GM08714 (cell line): ENCODE measurements around the gene PACS2.
A peak's percentile ranks its signal among the peaks of the same experiment; 100 is the strongest.
"Not testable (repeated sequence)": the region's sequence is repeated elsewhere in the genome, so short reads cannot be mapped to it uniquely, and the experiment has no call there.

Experiments used
- H3K4me3 ChIP-seq: fragments of 200-500 bp; sonication (Bioruptor generic); 2 replicates; pipeline ENCODE4 v1.5.1; 2014; ENCODE audit warnings: mild to moderate bottlenecking, low read length, inconsistent platforms
- ZNF274 ChIP-seq: IDR thresholded peaks from 2 replicates; pipeline ENCODE4 v1.6.1; 2012; ENCODE audit warnings: mild to moderate bottlenecking, low read depth, low read length

PACS2 gene

DNA sequence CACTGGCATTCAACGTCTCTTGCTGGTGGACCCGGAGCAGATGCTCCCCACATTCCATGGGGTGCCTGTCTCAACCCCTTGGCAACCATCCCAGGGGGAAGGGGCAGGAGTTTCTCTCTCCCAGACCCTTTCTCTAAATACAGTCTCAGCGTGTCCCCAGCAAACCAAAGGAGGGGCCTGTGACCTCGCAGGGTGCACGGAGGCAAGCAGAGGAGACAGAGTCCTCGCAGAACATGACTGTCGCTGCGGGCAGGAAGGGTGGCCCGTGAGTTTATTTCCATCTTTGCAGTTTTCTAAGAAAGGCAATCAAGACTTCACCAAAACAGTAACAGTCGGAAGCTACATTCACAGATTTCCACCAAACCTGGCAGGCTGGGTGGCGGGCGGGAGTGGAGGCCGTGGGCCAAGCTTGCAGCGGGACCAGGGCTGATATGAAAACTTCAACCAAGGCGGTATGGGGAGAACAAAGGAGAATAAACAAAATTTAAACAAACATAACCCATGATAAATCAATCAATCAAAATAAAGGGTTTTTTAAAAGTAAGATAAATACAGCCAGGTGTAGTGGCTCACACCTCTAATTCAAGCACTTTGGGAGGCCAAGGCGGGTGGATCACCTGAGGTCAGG lies 32.3 kb upstream of the PACS2 start:
- H3K4me3 ChIP-seq, result no peak overlapping the region
- no peak for TF ChIP-seq ZNF274

DNA sequence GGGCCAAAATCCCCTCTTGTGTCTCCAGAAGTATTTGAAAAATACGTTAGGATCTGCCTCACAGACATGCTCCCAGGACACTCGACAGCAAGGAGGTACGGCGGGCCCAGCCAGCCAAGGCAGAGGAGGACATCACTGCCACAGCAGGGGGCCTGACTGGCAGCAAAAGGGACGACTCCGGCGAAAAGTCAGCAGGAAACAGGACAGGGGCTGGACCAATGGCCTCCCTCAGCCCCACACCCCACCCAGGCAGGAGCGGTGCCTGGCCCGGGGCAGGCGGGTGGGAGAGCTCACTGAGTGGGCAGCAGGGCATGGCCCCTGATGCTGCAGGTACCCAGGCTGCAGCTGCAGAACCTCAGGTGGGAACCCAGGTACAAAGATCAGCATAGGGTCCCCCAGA lies 31.5 kb upstream of the PACS2 start:
- no peak overlapping the region for H3K4me3 ChIP-seq
- TF ChIP-seq ZNF274, result no peak

DNA sequence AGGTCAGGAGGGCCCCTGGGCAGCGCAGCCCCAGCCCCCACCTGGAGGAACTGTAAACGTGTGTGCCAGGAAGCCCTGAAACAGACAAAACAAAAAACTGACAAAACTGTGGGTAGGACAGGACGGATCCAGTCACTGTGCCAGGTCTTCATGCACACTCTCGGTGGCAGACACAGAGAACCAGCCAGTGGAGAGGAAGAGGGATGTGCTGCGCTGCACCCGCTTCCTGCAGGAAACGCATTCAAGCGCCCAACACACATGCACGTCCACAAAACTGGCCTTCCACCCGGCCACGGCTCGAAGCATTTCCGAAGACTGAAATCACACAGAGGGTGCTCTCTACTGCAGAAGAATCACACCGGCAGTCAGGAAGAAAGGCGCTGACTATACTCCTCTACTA lies 30.6 kb upstream of the PACS2 start:
- TF ChIP-seq ZNF274, result no peak
- no peak overlapping the region for H3K4me3 ChIP-seq

DNA sequence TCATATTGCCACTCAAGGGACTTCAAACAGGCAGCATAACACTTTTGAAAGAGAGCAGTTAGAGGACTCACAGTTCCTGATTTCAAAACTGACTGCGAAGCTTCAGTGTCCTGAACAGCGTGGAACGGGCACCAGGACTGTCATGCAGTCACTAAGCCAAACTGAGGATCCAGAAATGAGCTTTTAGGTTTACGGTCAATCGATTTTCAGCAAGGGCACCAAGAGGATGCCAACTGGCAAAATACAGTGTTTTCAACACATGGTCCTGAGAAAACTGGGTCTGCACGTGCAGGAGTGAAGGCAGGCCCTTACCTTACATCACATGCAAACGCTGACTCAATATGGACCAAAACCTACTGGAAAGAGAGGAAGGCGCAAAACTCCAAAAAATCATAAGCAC lies 29.4 kb upstream of the PACS2 start:
- TF ChIP-seq ZNF274, result no peak
- H3K4me3 ChIP-seq, result no peak overlapping the region

DNA sequence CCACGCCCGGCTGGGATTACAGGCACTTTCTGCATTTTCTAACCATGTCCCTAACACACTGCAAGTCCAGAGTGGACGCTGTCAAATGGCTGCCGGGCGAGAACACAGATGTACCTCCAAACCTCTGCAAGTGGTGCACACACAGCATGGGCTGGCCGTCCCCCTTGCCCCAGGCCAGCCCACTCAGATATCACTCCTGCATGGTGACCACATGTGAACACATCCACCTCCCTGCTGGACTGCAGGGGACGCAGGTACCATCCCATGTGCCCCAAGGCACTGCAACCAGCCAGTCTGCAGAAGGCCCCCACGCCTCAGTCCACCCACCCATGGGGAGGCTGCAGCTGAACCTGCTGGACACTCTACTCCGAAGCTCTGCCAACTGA lies 27.8 kb upstream of the PACS2 start:
- no peak for TF ChIP-seq ZNF274
- no peak overlapping the region for H3K4me3 ChIP-seq

DNA sequence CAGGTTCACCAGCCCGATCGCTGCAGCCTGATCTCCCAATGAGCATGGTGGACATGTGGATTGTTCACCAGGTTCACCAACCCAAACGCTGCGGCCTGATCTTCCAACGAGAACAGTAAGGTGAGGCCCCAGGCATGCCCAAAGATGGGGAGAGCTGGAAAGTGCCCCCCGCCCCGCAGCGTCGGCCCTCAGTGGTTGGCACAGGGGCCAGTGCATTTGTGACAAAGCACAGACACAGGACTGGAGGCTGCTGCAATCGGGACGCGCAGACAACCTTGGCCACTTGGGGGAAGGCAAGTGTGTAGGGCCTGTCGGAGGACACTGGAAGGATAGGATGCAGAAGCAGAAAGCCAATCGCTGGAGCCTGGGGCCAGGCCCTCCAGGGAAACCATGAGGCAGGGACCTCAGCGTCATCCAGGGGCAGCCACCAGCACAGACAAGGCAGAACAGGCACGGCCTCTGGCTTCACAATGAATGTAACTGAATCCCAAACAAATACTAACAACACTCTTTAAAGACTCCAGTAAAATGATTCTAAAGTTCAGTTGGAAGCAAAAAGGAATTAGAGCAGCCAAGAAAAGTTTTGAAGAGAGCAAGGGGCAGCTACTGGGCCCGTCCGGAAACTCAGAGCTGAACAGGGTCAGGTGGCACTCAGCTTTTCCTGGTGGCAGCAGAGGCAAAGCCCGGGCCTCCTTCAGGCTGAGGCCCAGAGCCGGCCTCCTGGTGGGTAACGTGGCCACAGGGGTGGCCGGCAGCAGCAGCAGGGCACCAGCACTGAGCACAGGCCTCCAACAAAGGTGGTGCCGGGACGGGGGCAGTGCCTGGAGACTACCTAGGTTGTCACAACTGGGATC lies 27.1 kb upstream of the PACS2 start:
- TF ChIP-seq ZNF274, result no peak
- no peak overlapping the region for H3K4me3 ChIP-seq

DNA sequence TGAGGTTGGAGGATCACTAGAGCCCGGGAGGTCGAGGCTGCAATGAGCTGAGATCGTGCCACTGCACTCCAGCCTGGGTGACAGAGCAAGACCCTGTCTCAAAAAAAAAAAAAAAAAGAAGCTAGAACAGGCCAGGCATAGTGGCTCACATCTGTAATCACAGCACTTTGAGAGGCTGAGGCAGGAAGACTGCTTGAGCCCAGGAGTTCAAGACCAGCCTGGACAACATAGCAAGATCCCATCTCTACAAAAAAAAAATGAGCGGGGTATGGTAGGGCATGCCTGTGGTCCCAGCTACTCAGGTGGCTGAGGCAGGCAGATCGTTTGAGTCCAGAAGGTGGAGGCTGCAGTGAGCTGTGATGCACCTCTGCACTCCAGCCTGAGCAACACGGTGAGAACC lies 25.6 kb upstream of the PACS2 start:
- not testable (repeated sequence) for H3K4me3 ChIP-seq

DNA sequence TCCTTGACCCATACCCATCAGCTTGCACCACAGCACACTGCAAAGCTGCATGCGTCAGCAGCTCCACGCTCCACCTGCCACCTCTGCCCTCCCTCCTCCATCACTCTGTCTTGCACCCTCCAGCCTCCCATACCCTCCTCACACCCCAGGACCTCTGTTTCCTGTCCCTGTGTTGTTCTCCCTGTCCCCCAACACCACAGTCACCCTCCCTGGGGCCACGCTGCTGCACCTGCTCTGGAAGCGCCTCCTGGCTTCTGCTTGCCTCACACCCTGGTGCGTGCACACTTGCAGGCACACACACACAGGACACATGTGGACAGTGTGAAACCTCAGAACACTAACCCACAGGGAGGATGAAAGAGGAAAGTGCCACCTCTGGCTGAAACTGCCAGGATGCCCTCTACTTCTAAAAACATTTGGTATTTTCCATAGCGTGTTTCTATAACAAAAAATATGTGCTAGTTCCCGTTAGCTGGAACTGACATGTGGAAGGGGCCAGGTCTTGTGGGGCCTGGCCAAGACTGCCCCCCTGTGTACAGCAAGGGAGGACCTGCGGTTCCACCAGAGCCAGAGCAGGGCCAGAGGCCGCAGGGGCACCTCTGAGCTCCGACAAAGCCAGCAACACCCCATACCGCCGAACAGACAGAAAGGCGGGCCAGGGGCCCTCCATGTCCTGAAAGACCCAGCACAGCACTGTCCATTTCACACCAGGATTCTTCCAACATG lies 23.8 kb upstream of the PACS2 start:
- no peak for TF ChIP-seq ZNF274
- no peak overlapping the region for H3K4me3 ChIP-seq

DNA sequence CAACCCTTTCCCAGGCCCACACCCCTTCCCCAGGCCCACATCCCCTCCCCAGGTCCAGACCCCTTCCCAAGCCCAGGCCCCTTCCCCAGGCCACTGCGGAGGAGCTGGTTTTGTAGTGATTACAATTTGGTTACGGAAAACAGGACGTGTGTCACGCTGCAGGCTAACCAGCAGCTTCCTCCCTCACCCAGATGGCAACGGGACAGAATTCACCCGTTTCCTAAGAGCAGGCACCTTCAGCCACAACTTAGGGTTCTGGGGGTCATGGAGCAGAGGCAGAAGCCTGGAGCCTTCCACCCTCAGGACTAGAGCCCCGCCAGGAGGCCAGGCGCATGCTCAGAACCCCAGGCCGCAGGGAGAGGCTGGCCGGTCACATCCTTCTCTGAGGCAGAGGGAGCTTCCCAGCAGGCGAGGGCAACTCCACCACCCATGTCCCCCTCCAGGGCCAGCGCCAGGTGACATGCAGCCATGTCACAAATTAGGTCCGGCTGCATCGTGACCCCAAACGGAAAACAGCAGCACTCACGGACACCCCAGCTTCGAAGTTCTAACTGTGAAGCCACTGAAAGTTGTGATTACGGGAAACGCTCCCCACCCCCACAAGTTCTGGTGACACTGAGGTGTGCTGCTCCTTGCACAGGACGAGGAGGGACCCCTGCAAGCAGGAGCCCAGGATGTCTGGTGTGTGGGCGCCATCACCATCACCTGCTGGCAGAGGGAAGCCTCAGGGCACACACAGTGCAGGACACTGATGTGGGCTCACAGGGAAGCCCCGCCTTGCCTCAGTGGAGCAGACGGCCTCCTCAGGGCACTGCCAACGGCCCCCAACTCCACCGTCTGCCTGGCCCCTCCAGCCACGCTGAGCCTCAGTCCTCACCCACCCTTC lies 21.5 kb upstream of the PACS2 start:
- H3K4me3 ChIP-seq, result peak overlapping the region; percentile 4; the same call in 1 of the 2 replicates
- no peak for TF ChIP-seq ZNF274

DNA sequence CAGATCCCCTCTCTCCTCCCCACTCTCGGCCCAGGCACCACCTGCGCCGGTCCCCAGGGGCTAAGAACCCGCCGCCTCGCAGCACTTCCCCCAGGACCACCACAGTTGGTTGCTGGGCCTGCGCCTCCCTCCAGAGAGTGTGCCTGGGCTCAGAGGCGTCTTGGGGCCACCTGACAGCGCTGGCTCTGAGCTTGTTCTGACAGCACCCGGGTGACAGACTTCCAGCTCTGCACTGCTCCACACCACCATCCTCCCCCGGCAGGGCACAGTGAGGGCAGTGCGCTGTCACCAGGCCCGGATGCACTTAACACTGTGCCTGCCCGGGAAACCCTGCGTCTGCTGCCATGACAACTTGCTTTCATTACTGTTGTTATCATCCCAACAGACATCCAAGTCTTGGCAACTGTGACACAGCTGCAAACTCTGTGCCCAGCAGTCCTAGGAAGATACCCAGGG lies 20.4 kb upstream of the PACS2 start:
- TF ChIP-seq ZNF274, result no peak
- peak overlapping the region; percentile 20; the same call in 1 of the 2 replicates for H3K4me3 ChIP-seq

DNA sequence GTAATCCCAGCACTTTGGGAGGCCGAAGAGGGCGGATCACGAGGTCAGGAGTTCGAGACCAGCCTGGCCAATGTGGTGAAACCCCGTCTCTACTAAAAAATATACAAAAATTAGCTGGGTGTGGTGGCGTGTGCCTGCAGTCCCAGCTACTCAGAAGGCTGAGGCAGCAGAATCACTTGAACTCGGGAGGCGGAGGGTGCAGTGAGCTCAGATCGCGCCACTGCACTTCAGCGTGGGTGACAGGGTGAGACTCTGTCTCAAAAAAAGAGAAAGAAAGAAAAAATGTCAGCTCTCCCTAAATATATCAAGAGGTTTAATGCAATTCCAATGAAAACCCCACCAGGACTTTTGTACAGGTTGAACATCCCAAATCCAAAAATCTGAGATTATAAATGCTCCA lies 17.2 kb upstream of the PACS2 start:
- not testable (repeated sequence) for H3K4me3 ChIP-seq

DNA sequence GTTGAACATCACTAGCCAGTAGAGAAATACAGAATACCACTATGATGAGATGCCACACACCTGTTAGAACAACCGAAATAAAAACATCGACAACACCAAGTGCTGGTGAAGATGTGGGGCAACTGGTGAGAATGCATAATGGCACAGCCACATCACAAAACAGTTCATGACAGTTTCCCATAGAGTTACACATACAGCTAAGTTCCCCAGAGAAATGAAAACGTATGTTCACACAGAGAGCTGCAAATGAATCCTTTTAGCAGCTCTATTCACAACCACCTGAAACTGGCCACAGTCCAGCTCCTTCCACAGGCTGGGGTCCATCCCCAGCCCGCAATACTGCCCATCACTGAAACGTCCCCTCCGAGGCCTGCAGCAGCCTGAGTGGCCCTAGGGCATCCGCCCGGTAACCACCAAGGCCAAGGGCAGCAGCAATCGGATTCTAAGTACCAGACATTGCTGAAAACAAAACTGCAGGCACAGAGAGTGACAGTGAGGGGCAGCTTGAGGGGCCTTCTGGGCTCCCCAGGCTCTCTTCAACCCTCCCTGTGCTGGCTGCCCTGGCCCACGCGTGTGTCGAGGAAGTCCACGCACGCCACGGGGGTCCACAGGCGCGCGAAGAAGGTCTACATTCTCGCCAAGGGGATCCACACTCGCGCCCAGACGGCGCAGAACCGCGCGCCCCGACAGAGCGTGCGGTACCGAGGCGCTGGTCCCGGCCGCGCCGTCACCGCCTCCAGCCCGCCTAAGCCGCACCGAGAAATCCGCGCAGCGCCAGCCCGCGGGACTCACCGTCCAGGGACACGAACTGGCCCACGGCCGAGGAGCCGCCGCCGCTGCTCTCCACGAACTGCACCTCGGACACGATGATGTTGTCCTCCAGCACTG lies 14.7 kb upstream of the PACS2 start:
- H3K4me3 ChIP-seq, result peak overlapping the region; percentile 87
- TF ChIP-seq ZNF274, result no peak

DNA sequence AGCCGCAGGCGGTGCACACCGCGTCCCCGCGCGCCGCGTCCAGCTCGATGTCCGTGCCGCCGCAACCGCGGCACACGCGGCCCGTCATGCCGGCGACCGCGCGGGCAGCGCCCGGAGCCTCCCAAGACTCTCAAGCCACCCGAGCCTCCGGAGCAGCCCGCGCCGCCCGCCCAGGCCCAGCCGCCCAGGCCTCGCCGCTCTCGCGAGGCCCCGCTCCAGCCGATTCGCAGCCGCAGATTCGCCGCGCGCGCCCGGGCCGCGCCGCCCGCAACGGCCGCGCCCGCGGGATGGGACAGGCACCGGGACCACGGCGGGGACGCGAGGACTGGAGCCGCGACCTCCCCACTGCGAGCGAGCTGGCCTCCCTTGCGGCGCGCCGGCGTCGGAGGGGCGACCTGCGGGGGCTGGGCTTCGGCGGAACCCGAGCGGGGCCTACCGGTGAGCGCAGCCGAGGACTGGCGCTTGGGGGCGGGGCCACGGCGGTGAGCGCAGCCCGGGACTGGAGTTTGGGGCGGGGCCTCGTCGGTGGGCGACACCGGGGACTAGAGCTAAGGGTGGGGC lies 13.9 kb upstream of the PACS2 start, which contains the start of gene BRF1:
BRF1 (minus strand) TSS at position 460 of the 561 bp plus-strand sequence; CDS start at position 88, 372 bp downstream.
- peak within 1 kb of the TSS; percentile 87 for H3K4me3 ChIP-seq
- TF ChIP-seq ZNF274, result no peak
